Activated CD4-positive, alpha-beta T cell treated with anti-CD3 and anti-CD28 coated beads for 1 hour (primary cell): ENCODE results near the gene CEP350.
"Not testable (repeated sequence)": the region's sequence is repeated elsewhere in the genome, so short reads cannot be mapped to it uniquely, and the experiment has no call there.

Experiments used
- DNase-seq: peaks from one replicate; pipeline ENCODE4 v3.0.0-alpha.2; 2020

CEP350 gene

GRCh38 chr1:179951383-179952144 lies 3.0 kb upstream of the CEP350 start:
- no peak for DNase-seq

- no peak for DNase-seq
Measured at GRCh38 chr1:179952186-179952585, 2.4 kb upstream of the CEP350 start.

GRCh38 chr1:179953974-179954492 lies 577 bp upstream of the CEP350 start:
- peak; percentile 17 for DNase-seq

GRCh38 chr1:179955287-179955680 lies 674 bp downstream of the CEP350 start:
- DNase-seq: no peak

GRCh38 chr1:179955731-179956130 lies 1.1 kb downstream of the CEP350 start:
- no peak for DNase-seq

- no peak for DNase-seq
Measured at GRCh38 chr1:179958359-179958758, 3.7 kb downstream of the CEP350 start.

- not testable (repeated sequence) for DNase-seq
Measured at GRCh38 chr1:179962168-179962567, 7.6 kb downstream of the CEP350 start.

GRCh38 chr1:179966551-179966950 lies 11.9 kb downstream of the CEP350 start:
- no peak for DNase-seq

GRCh38 chr1:179968284-179968993 lies 13.8 kb downstream of the CEP350 start:
- no peak for DNase-seq

- DNase-seq: no peak
Measured at GRCh38 chr1:179968994-179969919, 14.6 kb downstream of the CEP350 start.

- no peak for DNase-seq
Measured at GRCh38 chr1:179969962-179970361, 15.4 kb downstream of the CEP350 start.

GRCh38 chr1:179971563-179972496 lies 17.2 kb downstream of the CEP350 start:
- DNase-seq: no peak

GRCh38 chr1:179973198-179974110 lies 18.8 kb downstream of the CEP350 start:
- no peak for DNase-seq

- DNase-seq: no peak
Measured at GRCh38 chr1:179976970-179977651, 22.5 kb downstream of the CEP350 start.

- no peak for DNase-seq
Measured at GRCh38 chr1:179978199-179979079, 23.8 kb downstream of the CEP350 start.

- DNase-seq: no peak
Measured at GRCh38 chr1:179984101-179984500, 29.5 kb downstream of the CEP350 start.

GRCh38 chr1:179984942-179985341 lies 30.3 kb downstream of the CEP350 start:
- no peak for DNase-seq

GRCh38 chr1:179990847-179991246 lies 36.2 kb downstream of the CEP350 start:
- no peak for DNase-seq

- DNase-seq: no peak
Measured at GRCh38 chr1:179995576-179995975, 41.0 kb downstream of the CEP350 start.
